ENCODE data around the gene EHF.

The EHF gene

DNA sequence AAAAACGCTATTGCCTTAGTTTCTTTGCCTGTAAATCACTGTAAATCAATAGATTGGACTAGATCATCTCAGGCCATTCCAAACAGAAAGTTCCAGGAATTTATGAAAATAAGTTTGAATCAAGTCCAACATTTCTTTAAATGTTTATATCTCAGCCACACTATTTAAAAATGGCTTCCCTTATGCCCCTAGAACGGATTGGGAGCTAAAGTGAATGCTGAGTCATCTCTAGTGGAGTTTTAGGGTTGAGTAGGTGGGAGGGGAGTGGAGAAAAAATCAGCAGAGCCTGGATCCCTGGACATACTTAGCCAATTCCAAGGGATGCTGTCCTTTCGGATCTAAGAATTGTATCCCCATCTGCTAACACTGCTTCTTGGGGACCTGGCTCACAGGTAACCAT, 48.6 kb downstream of the EHF start:
- no peaks in the 10 kb centered on the region for H3K36me3 ChIP-seq
- no peaks in the 10 kb centered on the region for H3K9me3 ChIP-seq
- peaks cover 0 to 9% of the 10 kb centered on the region in 2 donors for H3K27me3 ChIP-seq
- H3K27ac ChIP-seq = no peak overlapping the region
- no peak overlapping the region for H3K4me3 ChIP-seq
- no peak for TF ChIP-seq CTCF (IDR thresholded peaks at IDR 0.05)
- intact Hi-C loops (cut with DNase I; ENCODE audit: low total_unique reads) = no loop called here
- DNase-seq = no peak
- no peaks in the 10 kb centered on the region for H3K4me1 ChIP-seq

DNA sequence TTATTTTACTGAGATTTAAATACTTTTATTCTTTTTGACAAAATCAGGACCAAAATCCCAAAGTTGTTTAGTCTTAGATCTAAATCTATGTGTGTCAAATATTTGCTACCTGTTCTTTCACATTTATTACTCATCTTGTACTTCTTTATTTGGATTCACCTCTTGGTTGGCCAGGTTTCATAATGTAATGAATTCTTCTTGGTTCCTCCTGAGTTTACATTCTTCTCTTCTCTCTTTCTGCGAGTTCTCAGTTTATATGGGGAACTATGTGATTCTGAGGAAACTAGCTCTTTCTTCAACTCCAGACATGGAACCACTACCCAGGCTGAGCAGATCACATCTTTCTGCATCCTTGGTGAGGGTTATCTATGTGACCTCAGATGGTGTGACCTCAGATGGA, 50.2 kb downstream of the EHF start:
- H3K36me3 ChIP-seq = no peaks in the 10 kb centered on the region
- no peak overlapping the region for H3K4me3 ChIP-seq
- TF ChIP-seq CTCF (IDR thresholded peaks at IDR 0.05) = no peak
- DNase-seq = no peak
- H3K27me3 ChIP-seq = peaks cover 0 to 9% of the 10 kb centered on the region in 2 donors
- H3K27ac ChIP-seq = no peak overlapping the region
- H3K4me1 ChIP-seq = no peaks in the 10 kb centered on the region
- no peaks in the 10 kb centered on the region for H3K9me3 ChIP-seq
- intact Hi-C loops (cut with DNase I; ENCODE audit: low total_unique reads) = no loop called here

- H3K27ac ChIP-seq = no peak overlapping the region
- no peak for TF ChIP-seq CTCF (IDR thresholded peaks at IDR 0.05)
Observed at GRCh38 chr11:34671946-34672345, 51.1 kb downstream of the EHF start.

DNA sequence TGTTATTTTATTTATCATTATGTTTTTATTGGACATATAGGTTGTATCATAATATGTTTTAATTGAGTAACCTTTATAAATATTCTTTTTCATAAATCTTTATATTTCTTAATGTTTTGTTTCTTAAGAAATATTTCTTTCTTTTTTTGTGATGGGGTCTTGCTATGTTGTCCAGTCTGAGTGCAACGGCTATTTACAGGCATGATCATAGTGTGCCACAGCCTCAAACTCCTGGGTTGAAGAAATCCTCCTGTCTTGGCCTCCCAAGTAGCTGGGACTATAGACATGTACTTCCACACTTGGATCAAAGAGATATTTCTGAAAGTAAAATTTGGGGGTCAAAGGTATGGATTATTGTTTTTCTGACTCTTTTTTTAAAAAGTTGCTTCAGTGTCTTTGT, 53.1 kb downstream of the EHF start:
- no peaks in the 10 kb centered on the region for H3K27me3 ChIP-seq
- no peak for DNase-seq
- no peaks in the 10 kb centered on the region for H3K9me3 ChIP-seq
- TF ChIP-seq CTCF (IDR thresholded peaks at IDR 0.05) = no peak
- intact Hi-C loops (cut with DNase I; ENCODE audit: low total_unique reads) = no loop called here
- H3K4me1 ChIP-seq = no peaks in the 10 kb centered on the region
- no peaks in the 10 kb centered on the region for H3K36me3 ChIP-seq
- no peak overlapping the region for H3K27ac ChIP-seq
- no peak overlapping the region for H3K4me3 ChIP-seq

More at GRCh38 chr11:34671946-34672345, 51.1 kb downstream of the EHF start:
- no peak overlapping the region for H3K4me3 ChIP-seq
- H3K36me3 ChIP-seq = no peaks in the 10 kb centered on the region
- no peak for DNase-seq
- H3K27me3 ChIP-seq = peaks cover 0 to 9% of the 10 kb centered on the region in 2 donors
- no peaks in the 10 kb centered on the region for H3K4me1 ChIP-seq
- no peaks in the 10 kb centered on the region for H3K9me3 ChIP-seq
- intact Hi-C loops (cut with DNase I; ENCODE audit: low total_unique reads) = no loop called here

- Histone ChIP-seq H3K4me3 (no peak overlapping the region), H3K36me3 (no peaks in the 10 kb centered on the region), H3K4me1 (no peaks in the 10 kb centered on the region), H3K27me3 (no peaks in the 10 kb centered on the region), H3K9me3 (no peaks in the 10 kb centered on the region), H3K27ac (no peak overlapping the region)
- no peak for DNase-seq
- no peak for TF ChIP-seq CTCF (IDR thresholded peaks at IDR 0.05)
- intact Hi-C loops (cut with DNase I; ENCODE audit: low total_unique reads) = no loop called here
Observed at GRCh38 chr11:34676227-34676626, 55.3 kb downstream of the EHF start.

DNA sequence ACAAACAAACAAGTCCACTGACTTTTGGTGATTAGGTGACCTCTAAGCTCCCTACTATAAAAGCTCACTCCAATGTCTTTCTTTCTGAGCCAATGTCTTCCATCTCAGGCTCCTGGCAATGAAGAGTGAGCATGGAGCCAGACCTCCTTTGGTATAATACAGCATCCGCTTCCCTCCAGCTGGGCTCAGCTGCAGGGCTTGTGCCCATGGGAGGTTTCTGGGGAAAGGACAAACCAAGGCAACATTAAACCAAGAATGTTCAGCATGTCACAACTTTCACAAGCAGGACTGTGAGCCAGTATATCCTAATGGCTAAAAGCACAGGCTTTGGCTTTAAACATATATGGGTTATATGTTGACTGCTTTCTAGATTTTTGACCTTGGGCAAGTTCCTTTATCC, 58.8 kb downstream of the EHF start:
- Histone ChIP-seq H3K36me3 (no peaks in the 10 kb centered on the region), H3K27ac (no peak overlapping the region), H3K4me1 (no peaks in the 10 kb centered on the region), H3K9me3 (no peaks in the 10 kb centered on the region), H3K4me3 (no peak overlapping the region), H3K27me3 (no peaks in the 10 kb centered on the region)
- intact Hi-C loops (cut with DNase I; ENCODE audit: low total_unique reads) = no loop called here
- no peak for TF ChIP-seq CTCF (IDR thresholded peaks at IDR 0.05)
- no peak for DNase-seq

All from tibial artery (tissue), 4 donors.